Ishikawa (cell line): ENCODE data around the gene CCDC38.

Experiments
- CEBPB ChIP-seq: IDR thresholded peaks from 2 replicates; pipeline ENCODE4 v1.6.1; 2012
- CREB1 ChIP-seq: IDR thresholded peaks from 2 replicates; pipeline ENCODE4 v1.6.1; 2012; ENCODE audit warnings: low read depth
- EGR1 ChIP-seq: IDR thresholded peaks from 2 replicates; pipeline ENCODE4 v1.6.1; 2012
- EP300 ChIP-seq: IDR thresholded peaks from 2 replicates; pipeline ENCODE4 v1.6.1; 2012; ENCODE audit warnings: borderline replicate concordance
- FOXM1 ChIP-seq: IDR thresholded peaks from 2 replicates; pipeline ENCODE4 v1.6.1; 2012; ENCODE audit warnings: low read depth, borderline replicate concordance
- MAX ChIP-seq: IDR thresholded peaks from 2 replicates; pipeline ENCODE4 v1.6.1; 2012
- NFIC ChIP-seq: IDR thresholded peaks from 2 replicates; pipeline ENCODE4 v1.6.1; 2012
- RAD21 ChIP-seq: IDR thresholded peaks from 2 replicates; pipeline ENCODE4 v1.6.1; 2012; ENCODE audit warnings: low read depth
- REST ChIP-seq: IDR thresholded peaks from 2 replicates; pipeline ENCODE4 v1.6.1; 2012; ENCODE audit warnings: low read depth, mild to moderate bottlenecking
- TAF1 ChIP-seq: IDR thresholded peaks from 2 replicates; pipeline ENCODE4 v1.6.1; 2012; ENCODE audit warnings: low read depth, mild to moderate bottlenecking
- TCF12 ChIP-seq: IDR thresholded peaks from 2 replicates; pipeline ENCODE4 v1.6.1; 2012; ENCODE audit warnings: low read depth
- TEAD4 ChIP-seq: IDR thresholded peaks from 2 replicates; pipeline ENCODE4 v1.6.1; 2012
- YY1 ChIP-seq: IDR thresholded peaks from 2 replicates; pipeline ENCODE4 v1.6.1; 2012; ENCODE audit warnings: low read depth
- ZBTB7A ChIP-seq: IDR thresholded peaks from 2 replicates; pipeline ENCODE4 v1.6.1; 2012; ENCODE audit warnings: low read depth
- TF ChIP-seq, protein P1 (sequence below): IDR thresholded peaks from 2 replicates; pipeline ENCODE4 v1.6.1; 2012

Gene CCDC38

DNA sequence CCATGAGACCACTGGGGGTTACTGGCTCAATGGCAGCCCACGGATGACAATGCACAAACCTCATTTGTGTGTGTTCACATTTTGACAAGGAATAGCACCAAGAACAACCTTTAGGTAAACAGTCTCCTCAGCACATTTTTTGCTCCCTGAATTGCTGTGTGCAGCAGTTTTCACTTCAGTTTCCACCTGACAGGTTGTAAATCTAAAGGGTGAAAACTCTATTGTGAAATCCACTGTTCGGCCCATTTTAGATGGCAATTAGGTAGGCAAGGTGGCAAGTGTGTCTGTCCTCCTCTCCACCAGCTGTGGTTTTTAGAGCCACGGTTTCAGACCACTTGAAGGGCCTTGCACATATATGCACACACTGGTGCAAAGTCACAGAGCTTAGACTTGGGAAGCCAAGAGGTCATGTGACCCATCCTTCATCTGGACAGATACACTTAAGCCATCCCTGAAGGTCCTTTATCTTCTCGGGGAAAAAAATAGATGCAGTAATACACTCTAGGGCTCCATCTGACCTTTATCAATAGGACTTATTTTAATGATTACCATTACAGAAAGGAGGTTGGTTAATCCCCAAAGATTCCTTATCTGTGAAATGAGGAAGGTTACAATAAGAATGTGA is 30.5 kb upstream of the CCDC38 start:
- TF ChIP-seq RAD21, result no peak
- TF ChIP-seq, protein P1, sequence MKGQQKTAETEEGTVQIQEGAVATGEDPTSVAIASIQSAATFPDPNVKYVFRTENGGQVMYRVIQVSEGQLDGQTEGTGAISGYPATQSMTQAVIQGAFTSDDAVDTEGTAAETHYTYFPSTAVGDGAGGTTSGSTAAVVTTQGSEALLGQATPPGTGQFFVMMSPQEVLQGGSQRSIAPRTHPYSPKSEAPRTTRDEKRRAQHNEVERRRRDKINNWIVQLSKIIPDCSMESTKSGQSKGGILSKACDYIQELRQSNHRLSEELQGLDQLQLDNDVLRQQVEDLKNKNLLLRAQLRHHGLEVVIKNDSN, result peak; percentile 30; the same call in 1 of the 2 replicates
- TF ChIP-seq CEBPB, result no peak

GRCh38 chr12:95970905-95971304 is 28.5 kb upstream of the CCDC38 start:
- TF ChIP-seq ZBTB7A (no peak), TEAD4 (no peak), FOXM1 (no peak), YY1 (no peak)

- TF ChIP-seq YY1, result no peak
- TF ChIP-seq TAF1, result no peak
- TF ChIP-seq, protein P1, result no peak
- TF ChIP-seq MAX, result no peak
- TF ChIP-seq FOXM1, result no peak
- TF ChIP-seq EP300, result no peak
- no peak for TF ChIP-seq TCF12
- no peak for TF ChIP-seq ZBTB7A
- TF ChIP-seq NFIC, result no peak
Observed at GRCh38 chr12:95967301-95967700, 24.9 kb upstream of the CCDC38 start.

DNA sequence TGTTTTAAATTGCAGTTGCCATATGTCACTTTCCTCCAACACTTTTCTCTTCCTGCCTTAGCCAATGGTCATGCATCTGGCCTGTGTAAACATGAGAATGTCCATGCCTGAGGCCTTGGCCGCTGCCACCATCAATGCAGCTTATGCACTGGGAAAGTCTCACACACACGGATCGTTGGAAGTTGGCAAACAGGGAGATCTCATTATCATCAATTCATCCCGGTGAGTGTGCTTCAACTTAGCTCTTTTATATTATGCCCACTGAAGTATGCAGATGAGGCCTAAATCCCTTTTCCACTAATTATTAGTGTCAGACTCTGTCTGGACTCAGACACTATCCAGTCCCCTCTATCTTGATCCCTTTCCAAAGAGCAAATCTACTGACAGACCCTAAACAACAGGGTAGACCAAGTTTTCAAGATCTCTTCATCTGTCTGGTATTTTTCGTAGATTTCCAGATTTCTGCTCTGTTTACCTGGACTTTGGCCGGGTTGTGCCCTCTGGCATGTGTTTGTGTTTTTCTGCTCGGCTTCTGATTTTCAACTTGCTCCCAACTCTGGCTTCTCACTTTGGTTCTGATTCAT is 24.0 kb upstream of the CCDC38 start:
- TF ChIP-seq, protein P1, result no peak
- TF ChIP-seq TAF1 (no peak), NFIC (no peak), TEAD4 (no peak), YY1 (no peak), ZBTB7A (no peak), CREB1 (no peak), FOXM1 (no peak), EP300 (no peak), REST (no peak), CEBPB (no peak), TCF12 (no peak), MAX (no peak)

DNA sequence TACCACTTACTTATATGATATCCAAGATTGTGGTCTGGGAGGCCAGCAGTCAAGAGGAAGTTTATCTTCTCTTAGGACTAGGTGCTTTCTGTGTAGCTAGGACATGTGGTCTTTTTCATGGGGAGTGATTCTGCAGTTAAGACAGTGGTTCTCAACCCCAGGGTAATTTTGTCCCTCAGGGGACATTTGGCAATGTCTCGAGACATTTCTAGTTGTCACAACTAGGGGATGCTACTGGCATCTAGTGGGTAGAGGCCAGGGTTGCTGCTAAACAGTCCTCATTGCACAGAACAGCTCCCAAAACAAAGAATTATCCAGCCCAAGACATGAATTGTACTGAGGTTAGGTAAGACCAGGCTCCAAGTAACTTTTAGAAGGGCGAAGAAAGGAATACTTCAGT is 20.7 kb upstream of the CCDC38 start:
- TF ChIP-seq RAD21, result peak; percentile 38; the same call in 1 of the 2 replicates
- no peak for TF ChIP-seq NFIC

DNA sequence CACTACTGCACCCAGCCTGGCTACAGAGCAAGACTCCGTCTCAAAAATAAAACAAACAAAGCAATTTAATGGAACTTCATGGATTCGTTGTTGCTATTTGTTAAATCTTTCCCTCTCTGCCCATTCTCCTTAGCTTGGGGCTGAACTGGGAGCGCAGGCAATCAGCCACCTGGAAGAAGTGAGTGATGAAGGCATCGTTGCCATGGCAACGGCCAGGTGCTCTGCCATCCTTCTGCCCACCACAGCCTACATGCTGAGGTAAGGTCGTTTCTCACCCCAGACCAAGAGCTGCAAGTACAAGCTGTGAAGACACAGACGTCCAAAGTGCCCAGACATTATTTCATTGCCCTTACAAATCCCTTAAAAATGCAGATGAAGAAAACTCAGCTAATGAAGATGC is 19.8 kb upstream of the CCDC38 start:
- no peak for TF ChIP-seq ZBTB7A
- no peak for TF ChIP-seq RAD21

- no peak for TF ChIP-seq EP300
- no peak for TF ChIP-seq RAD21
- no peak for TF ChIP-seq FOXM1
- no peak for TF ChIP-seq TEAD4
- TF ChIP-seq TAF1, result no peak
- TF ChIP-seq NFIC, result no peak
- no peak for TF ChIP-seq EGR1
- TF ChIP-seq MAX, result no peak
- TF ChIP-seq CEBPB, result no peak
- no peak for TF ChIP-seq REST
- TF ChIP-seq CREB1, result no peak
- no peak for TF ChIP-seq TCF12
- no peak for TF ChIP-seq ZBTB7A
Observed at GRCh38 chr12:95960241-95960640, 17.8 kb upstream of the CCDC38 start.
